ENCODE results near the gene SHC3. TPM values are rescaled to one million over a fixed set of nuclear protein-coding genes. Genes with fewer than 3 reads are reported as not detected.

SHC3 gene
- total and polyA plus RNA-seq, 2 of the 4 experiments (the other 2 are of a cell fraction): 4.5 to 13.3 TPM

DNA sequence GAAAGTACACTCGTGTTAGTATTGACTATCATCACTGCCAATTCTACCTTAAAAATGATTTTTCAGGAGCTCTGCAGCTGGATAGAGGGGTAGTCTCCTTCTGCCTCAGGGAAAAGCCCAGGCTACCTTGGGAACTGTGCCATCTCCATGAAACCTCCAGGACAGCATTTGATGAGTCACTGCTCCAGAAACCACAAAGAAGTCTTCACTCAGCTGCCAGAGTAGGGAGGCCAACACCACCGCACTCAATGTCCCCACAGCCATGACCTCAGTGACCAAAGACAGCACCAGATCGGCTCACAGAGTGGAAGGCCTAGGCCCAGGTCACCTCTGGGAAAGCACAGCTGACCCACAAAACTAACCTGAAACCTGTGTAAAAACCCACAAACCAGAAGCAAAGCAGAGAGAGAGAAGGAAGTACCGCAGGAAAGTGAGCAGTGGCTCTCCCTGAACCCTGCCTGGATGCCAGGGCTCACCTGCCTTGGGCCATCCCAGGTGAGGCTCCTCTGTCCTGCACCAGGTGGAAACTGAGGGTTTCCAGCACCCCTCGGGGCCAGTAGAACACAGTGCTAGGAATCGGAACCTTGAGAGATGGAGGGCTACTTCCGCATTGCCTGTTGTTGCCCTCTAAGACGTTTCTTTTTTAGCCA lies 157.3 kb downstream of the SHC3 start (continued):
- TF ChIP-seq RAD21 (IDR thresholded peaks at IDR 0.05; ENCODE audit: low read length): no peak
- 0 out of 2 replicates have a peak, but pooled peaks have one; percentile 24 for TF ChIP-seq MAFK (IDR thresholded peaks at IDR 0.05; ENCODE audit: low read depth, low read length)
- TF ChIP-seq CHD1 (IDR thresholded peaks at IDR 0.05; ENCODE audit: low read depth, low read length): no peak

DNA sequence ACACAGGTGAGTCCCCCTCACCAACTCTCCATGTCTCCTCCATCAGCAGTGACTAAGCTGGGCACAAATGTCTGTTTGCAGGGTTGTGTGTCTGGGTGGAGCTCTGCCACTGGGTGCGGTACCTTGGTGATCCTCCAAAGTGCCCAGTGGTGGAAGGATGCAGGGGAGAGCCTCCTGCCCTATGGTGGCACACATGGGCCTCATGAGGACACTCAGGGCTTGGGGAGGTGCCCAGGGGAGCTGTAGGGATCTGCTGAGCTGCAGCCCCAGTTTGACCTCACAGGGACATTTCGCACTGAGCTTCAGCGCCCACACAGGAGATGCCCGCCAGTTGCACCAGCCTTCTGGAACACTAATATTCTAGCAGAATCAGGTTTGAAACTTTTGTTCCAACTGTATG lies 157.9 kb downstream of the SHC3 start:
- Histone ChIP-seq H4K8ac (ENCODE audit: low read depth in 2 of 2, low read length in 2 of 2) (no peak overlapping the region), H3K14ac (replicated peaks; ENCODE audit: low read depth, low read length) (no peak overlapping the region), H3K4me1 (ENCODE audit: control insufficient read depth, insufficient read depth, low read length) (peaks cover 28% of the 10 kb centered on the region), H3K27ac (ENCODE audit: insufficient read depth, low read length) (no peak overlapping the region), H2BK120ac (ENCODE audit: low read depth, low read length) (0 out of 2 replicates have a peak overlapping the region, but pooled peaks have one; percentile 26), H3K4me3 (ENCODE audit: insufficient read depth, low read depth, low read length) (no peak overlapping the region), H2AK9ac (replicated peaks; ENCODE audit: low read depth, low read length, poor library complexity) (peak overlapping the region; percentile 31), H3K23ac (ENCODE audit: low read depth, low read length) (no peak overlapping the region), H4K20me1 (ENCODE audit: insufficient read depth, low read length) (peaks cover 8% of the 10 kb centered on the region; the same call in 1 of the 2 replicates), H3K56ac (ENCODE audit: extremely low read depth, insufficient read depth, low read length) (no peak overlapping the region), H3K9me1 (ENCODE audit: insufficient read depth, low read length) (peaks cover 17% of the 10 kb centered on the region), H4K91ac (ENCODE audit: insufficient read depth, low read depth, low read length) (peak overlapping the region; percentile 39), H2AFZ (replicated peaks; ENCODE audit: low read length, poor library complexity) (no peak overlapping the region), H3K79me1 (ENCODE audit: low read depth in 1 of 2, low read length in 2 of 2) (peaks cover 0 to 11% of the 10 kb centered on the region in 2 experiments; a peak in 2 of 4 replicates), H3K36me3 (ENCODE audit: control insufficient read depth, insufficient read depth, low read length) (peaks cover 2% of the 10 kb centered on the region; the same call in 1 of the 2 replicates), H3K27me3 (ENCODE audit: control insufficient read depth, insufficient read depth, low read length) (no peaks in the 10 kb centered on the region), H3K4me2 (ENCODE audit: low read depth, low read length) (no peak overlapping the region), H4K5ac (ENCODE audit: low read depth, low read length) (no peak overlapping the region), H2BK5ac (ENCODE audit: low read depth, low read length, poor library complexity, severe bottlenecking) (no peak overlapping the region), H3K4ac (ENCODE audit: low read depth, low read length) (peak overlapping the region; percentile 65; the same call in 1 of the 2 replicates), H3K9me3 (ENCODE audit: control insufficient read depth, insufficient read depth, low read length) (no peaks in the 10 kb centered on the region), H2AK5ac (ENCODE audit: low read depth, low read length) (no peak overlapping the region; the same call in 1 of the 2 replicates), H2BK15ac (ENCODE audit: low read depth, low read length) (no peak overlapping the region), H2BK20ac (ENCODE audit: low read depth, low read length) (0 out of 2 replicates have a peak overlapping the region, but pooled peaks have one; percentile 18), H3K9ac (ENCODE audit: low read depth, low read length) (no peak overlapping the region), H3K18ac (ENCODE audit: low read depth, low read length) (no peak overlapping the region)
- in situ Hi-C loops (cut with MboI; ENCODE audit: low sequenced_read_pairs): loop anchor here (25.0 kb wide), 2 partner anchors 1058 to 1333 kb away; partner anchors contain the start of gene CDK20
- dilution Hi-C loops (cut with HindIII; ENCODE audit: low sequenced_read_pairs, unreplicated experiment): no loop called here
- WGBS, 2 experiments (ENCODE audit: extremely low coverage in 2 of 2, insufficient read length in 1 of 2): 100% methylated on average over 2 of the region's 4 CpGs; no CpG with 5 or more reads in 1 of the 2 experiments
- DNase-seq (no peak), ATAC-seq (ENCODE audit: low read depth) (no peak)
- ChIA-PET POLR2A (ENCODE audit: unreplicated experiment) (no interaction called here), CTCF (no interaction called here)
- intact Hi-C loops (cut with micrococcal nuclease): loop anchor here (5.0 kb wide), 3 partner anchors 157 to 292 kb away; partner anchors contain the start of genes CKS2 and SHC3
- no TSS peak for BruUV-seq (replicated peaks)
- TF ChIP-seq, protein P1, sequence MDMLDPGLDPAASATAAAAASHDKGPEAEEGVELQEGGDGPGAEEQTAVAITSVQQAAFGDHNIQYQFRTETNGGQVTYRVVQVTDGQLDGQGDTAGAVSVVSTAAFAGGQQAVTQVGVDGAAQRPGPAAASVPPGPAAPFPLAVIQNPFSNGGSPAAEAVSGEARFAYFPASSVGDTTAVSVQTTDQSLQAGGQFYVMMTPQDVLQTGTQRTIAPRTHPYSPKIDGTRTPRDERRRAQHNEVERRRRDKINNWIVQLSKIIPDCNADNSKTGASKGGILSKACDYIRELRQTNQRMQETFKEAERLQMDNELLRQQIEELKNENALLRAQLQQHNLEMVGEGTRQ (IDR thresholded peaks at IDR 0.05; ENCODE audit: low read depth, low read length): no peak
- no peak for TF ChIP-seq RCOR1 (IDR thresholded peaks at IDR 0.05; ENCODE audit: insufficient replicate concordance, low read length)
- TF ChIP-seq CEBPB (IDR thresholded peaks at IDR 0.05; ENCODE audit: low read depth, low read length): no peak
- TF ChIP-seq, protein P2, sequence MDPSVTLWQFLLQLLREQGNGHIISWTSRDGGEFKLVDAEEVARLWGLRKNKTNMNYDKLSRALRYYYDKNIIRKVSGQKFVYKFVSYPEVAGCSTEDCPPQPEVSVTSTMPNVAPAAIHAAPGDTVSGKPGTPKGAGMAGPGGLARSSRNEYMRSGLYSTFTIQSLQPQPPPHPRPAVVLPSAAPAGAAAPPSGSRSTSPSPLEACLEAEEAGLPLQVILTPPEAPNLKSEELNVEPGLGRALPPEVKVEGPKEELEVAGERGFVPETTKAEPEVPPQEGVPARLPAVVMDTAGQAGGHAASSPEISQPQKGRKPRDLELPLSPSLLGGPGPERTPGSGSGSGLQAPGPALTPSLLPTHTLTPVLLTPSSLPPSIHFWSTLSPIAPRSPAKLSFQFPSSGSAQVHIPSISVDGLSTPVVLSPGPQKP (IDR thresholded peaks at IDR 0.05; ENCODE audit: borderline replicate concordance, low read depth, low read length): no peak
- TF ChIP-seq MXI1 (IDR thresholded peaks at IDR 0.05; ENCODE audit: borderline replicate concordance, low read depth, low read length): no peak
- TF ChIP-seq FOS (IDR thresholded peaks at IDR 0.05; ENCODE audit: low read depth, low read length): no peak
- TF ChIP-seq, protein P3, sequence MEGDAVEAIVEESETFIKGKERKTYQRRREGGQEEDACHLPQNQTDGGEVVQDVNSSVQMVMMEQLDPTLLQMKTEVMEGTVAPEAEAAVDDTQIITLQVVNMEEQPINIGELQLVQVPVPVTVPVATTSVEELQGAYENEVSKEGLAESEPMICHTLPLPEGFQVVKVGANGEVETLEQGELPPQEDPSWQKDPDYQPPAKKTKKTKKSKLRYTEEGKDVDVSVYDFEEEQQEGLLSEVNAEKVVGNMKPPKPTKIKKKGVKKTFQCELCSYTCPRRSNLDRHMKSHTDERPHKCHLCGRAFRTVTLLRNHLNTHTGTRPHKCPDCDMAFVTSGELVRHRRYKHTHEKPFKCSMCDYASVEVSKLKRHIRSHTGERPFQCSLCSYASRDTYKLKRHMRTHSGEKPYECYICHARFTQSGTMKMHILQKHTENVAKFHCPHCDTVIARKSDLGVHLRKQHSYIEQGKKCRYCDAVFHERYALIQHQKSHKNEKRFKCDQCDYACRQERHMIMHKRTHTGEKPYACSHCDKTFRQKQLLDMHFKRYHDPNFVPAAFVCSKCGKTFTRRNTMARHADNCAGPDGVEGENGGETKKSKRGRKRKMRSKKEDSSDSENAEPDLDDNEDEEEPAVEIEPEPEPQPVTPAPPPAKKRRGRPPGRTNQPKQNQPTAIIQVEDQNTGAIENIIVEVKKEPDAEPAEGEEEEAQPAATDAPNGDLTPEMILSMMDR (conservative IDR thresholded peaks at IDR 0.05; ENCODE audit: low read depth, low read length): no peak
- no peak for TF ChIP-seq MAZ (IDR thresholded peaks at IDR 0.05; ENCODE audit: borderline replicate concordance, low read depth, low read length)
- TF ChIP-seq MAFK (IDR thresholded peaks at IDR 0.05; ENCODE audit: low read depth, low read length): no peak
- TF ChIP-seq BHLHE40 (IDR thresholded peaks at IDR 0.05; ENCODE audit: low read depth, low read length): no peak
